Parathyroid adenoma (tissue), 2 donors: ENCODE results near the gene ADCY10.
"Not testable (repeated sequence)": the region's sequence is repeated elsewhere in the genome, so short reads cannot be mapped to it uniquely, and the experiment has no call there.

Experiments used
- H2AFZ ChIP-seq: fragments of 300-600 bp; sonication (generic); one replicate; pipeline ENCODE4 v1.7.0; 2017; ENCODE audit warnings: antibody characterized with exemption, mild to moderate bottlenecking
- H3K27ac ChIP-seq: fragments of 300-600 bp; sonication (generic); one replicate; pipeline ENCODE4 v1.7.0; 2017
- H3K27me3 ChIP-seq: fragments of 300-600 bp; sonication (generic); one replicate; pipeline ENCODE4 v1.7.0; 2017; ENCODE audit warnings: low read length; ENCODE audit not compliant: control insufficient read depth, insufficient read depth
- H3K36me3 ChIP-seq: fragments of 300-600 bp; sonication (generic); one replicate; pipeline ENCODE4 v1.7.0; 2017; ENCODE audit warnings: low read length; ENCODE audit not compliant: control insufficient read depth, insufficient read depth
- H3K4me1 ChIP-seq: fragments of 300-600 bp; sonication (generic); one replicate; pipeline ENCODE4 v1.7.0; 2017; ENCODE audit warnings: control low read depth
- H3K4me2 ChIP-seq: fragments of 300-600 bp; sonication (generic); one replicate; pipeline ENCODE4 v1.7.0; 2017; ENCODE audit warnings: low read length
- H3K4me3 ChIP-seq: fragments of 300-600 bp; sonication (generic); one replicate; pipeline ENCODE4 v1.7.0; 2017; ENCODE audit warnings: low read depth, low read length
- H3K79me2 ChIP-seq: fragments of 300-600 bp; sonication (generic); one replicate; pipeline ENCODE4 v1.7.0; 2017; ENCODE audit warnings: control low read depth
- H3K9ac ChIP-seq: fragments of 300-600 bp; sonication (generic); one replicate; pipeline ENCODE4 v1.7.0; 2017; ENCODE audit warnings: mild to moderate bottlenecking
- H3K9me3 ChIP-seq: fragments of 300-600 bp; sonication (generic); one replicate; pipeline ENCODE4 v1.7.0; 2017; ENCODE audit warnings: low read length; ENCODE audit not compliant: control insufficient read depth
- CTCF ChIP-seq: fragments of 300-600 bp; sonication (generic); IDR thresholded peaks from one replicate; pipeline ENCODE4 v1.7.0; 2017; ENCODE audit warnings: antibody characterized with exemption, mild to moderate bottlenecking
- donor health status: primary hyperparathyroidism.

ADCY10 gene

GRCh38 chr1:167898578-167899222 is 15.2 kb downstream of the ADCY10 start:
- Histone ChIP-seq H3K9ac (no peak overlapping the region), H2AFZ (no peak overlapping the region), H3K36me3 (no peaks in the 10 kb centered on the region), H3K4me1 (no peaks in the 10 kb centered on the region), H3K4me3 (no peak overlapping the region), H3K27ac (no peak overlapping the region), H3K27me3 (no peaks in the 10 kb centered on the region), H3K9me3 (no peaks in the 10 kb centered on the region), H3K4me2 (no peak overlapping the region), H3K79me2 (no peaks in the 10 kb centered on the region)
- TF ChIP-seq CTCF = no peak

DNA sequence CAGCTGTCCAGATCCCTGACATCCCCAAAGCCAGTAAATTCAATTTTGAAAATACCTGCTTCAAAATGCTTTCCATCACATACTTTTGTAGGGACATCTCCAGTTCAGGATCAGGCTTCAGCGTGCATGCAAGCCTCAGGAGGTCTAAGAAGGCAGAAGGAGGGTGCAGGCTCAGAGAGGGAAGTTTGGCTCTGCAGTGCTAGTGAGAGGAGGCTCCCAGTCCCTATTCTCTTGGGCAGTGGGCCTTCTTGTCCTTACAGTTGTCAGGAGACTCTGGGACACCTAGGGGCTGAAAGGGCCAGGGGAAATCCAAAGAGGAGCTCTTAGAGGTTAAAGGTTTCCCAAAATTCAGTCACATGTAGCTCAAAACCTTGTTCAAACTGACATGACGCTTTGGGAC is 20.1 kb downstream of the ADCY10 start:
- H3K79me2 ChIP-seq = no peaks in the 10 kb centered on the region
- H3K4me1 ChIP-seq = no peaks in the 10 kb centered on the region
- H3K9me3 ChIP-seq = no peaks in the 10 kb centered on the region
- no peak overlapping the region for H3K4me3 ChIP-seq
- no peaks in the 10 kb centered on the region for H3K36me3 ChIP-seq
- H3K27me3 ChIP-seq = no peaks in the 10 kb centered on the region
- TF ChIP-seq CTCF = no peak
- no peak overlapping the region for H3K4me2 ChIP-seq
- no peak overlapping the region for H3K9ac ChIP-seq
- no peak overlapping the region for H2AFZ ChIP-seq
- H3K27ac ChIP-seq = no peak overlapping the region

DNA sequence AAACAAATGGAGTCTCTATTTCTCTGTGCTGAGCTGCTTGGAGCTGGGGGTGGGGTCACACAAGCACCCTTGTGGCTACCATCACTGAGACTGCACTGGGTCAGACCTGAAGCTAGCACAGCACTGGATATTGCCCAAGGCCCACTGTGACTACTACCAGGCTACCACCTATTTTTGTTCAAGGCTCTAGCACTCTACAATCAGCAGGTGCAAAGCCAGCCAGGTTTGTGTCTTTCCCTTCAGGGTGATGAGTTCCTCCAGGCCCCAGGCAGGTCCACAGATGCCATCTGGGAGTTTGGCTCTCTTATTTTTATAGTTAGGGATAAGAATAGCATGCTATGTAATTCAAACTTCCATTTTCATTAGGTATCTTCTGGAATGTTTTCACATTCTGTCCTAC is 23.5 kb downstream of the ADCY10 start:
- TF ChIP-seq CTCF = no peak
- no peak overlapping the region for H3K4me3 ChIP-seq
- H3K4me2 ChIP-seq = no peak overlapping the region
- H3K27ac ChIP-seq = no peak overlapping the region
- H3K4me1 ChIP-seq = no peaks in the 10 kb centered on the region
- H3K9ac ChIP-seq = no peak overlapping the region
- no peak overlapping the region for H2AFZ ChIP-seq
- H3K36me3 ChIP-seq = no peaks in the 10 kb centered on the region
- H3K27me3 ChIP-seq = no peaks in the 10 kb centered on the region
- H3K9me3 ChIP-seq = no peaks in the 10 kb centered on the region
- H3K79me2 ChIP-seq = no peaks in the 10 kb centered on the region

DNA sequence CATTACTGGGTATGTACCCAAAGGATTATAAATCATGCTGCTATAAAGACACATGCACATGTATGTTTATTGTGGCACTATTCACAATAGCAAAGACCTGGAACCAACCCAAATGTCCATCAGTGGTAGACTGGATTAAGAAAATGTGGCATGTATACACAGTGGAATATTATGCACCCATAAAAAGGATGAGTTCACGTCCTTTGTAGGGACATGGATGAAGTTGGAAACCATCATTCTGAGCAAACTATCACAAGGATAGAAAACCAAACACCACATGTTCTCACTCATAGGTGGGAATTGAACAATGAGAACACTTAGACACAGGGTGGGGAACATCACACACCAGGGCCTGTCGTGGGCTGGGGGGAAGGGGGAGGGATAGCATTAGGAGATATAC is 26.7 kb downstream of the ADCY10 start:
- H3K27me3 ChIP-seq, H3K27ac ChIP-seq, H3K4me2 ChIP-seq, H3K4me3 ChIP-seq, H2AFZ ChIP-seq, H3K4me1 ChIP-seq, H3K9ac ChIP-seq, H3K79me2 ChIP-seq, H3K36me3 ChIP-seq, H3K9me3 ChIP-seq: not testable (repeated sequence)

DNA sequence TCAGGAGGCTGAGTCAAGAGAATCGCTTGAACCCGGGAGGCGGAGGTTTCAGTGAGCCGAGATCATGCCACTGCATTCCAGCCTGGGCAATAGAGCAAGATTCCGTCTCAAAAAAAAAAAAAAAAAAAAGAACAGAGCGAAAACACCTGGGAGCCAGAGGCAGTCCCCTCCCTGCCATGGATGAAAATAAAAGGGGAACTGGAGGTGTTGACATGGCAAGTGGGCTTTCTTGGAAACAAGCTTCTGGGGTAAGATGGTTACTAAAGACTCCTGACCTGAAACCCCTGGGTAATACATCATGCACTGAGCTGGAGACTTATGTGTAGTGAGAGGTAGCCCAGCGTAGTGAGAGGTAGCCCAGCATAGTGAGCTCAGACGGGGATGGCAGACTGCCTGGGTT is 31.6 kb downstream of the ADCY10 start:
- H3K79me2 ChIP-seq = no peaks in the 10 kb centered on the region
- H2AFZ ChIP-seq = no peak overlapping the region
- H3K27me3 ChIP-seq = no peaks in the 10 kb centered on the region
- H3K27ac ChIP-seq = no peak overlapping the region
- no peaks in the 10 kb centered on the region for H3K36me3 ChIP-seq
- no peak overlapping the region for H3K9ac ChIP-seq
- H3K9me3 ChIP-seq = no peaks in the 10 kb centered on the region
- H3K4me1 ChIP-seq = no peaks in the 10 kb centered on the region
- no peak overlapping the region for H3K4me2 ChIP-seq
- no peak overlapping the region for H3K4me3 ChIP-seq
- TF ChIP-seq CTCF = no peak
